D721Med (cell line): ENCODE results near the gene RCHY1.

Experiments
- DNase-seq: peaks from one replicate; pipeline ENCODE4 v3.0.0; 2011; ENCODE audit warnings: low spot score; ENCODE audit not compliant: insufficient read length
- FAIRE-seq: peaks from 2 replicates; lab custom pipeline; 2011; peaks lifted over from hg19 to GRCh38; lab: Jason Lieb, UNC
- CTCF ChIP-seq: IDR thresholded peaks from 2 replicates; pipeline ENCODE4 v1.5.1; 2012; ENCODE audit warnings: mild to moderate bottlenecking, control low read depth; ENCODE audit not compliant: insufficient read depth; ENCODE audit errors: missing control alignments

Gene RCHY1

GRCh38 chr4:75514131-75514948 lies at the start of gene RCHY1, which contains the start of gene THAP6:
RCHY1 (minus strand) TSS chr4:75514403; CDS start chr4:75514286, 117 bp downstream.
THAP6 (plus strand) TSS chr4:75514473; CDS start chr4:75515453, 980 bp downstream.
- TF ChIP-seq CTCF: no peak
- FAIRE-seq (no peak), DNase-seq (peak; percentile 35)

- no peak for FAIRE-seq
- no peak for TF ChIP-seq CTCF
- no peak for DNase-seq
These were observed 47.6 kb upstream of the RCHY1 start for GRCh38 chr4:75561789-75562188.

DNA sequence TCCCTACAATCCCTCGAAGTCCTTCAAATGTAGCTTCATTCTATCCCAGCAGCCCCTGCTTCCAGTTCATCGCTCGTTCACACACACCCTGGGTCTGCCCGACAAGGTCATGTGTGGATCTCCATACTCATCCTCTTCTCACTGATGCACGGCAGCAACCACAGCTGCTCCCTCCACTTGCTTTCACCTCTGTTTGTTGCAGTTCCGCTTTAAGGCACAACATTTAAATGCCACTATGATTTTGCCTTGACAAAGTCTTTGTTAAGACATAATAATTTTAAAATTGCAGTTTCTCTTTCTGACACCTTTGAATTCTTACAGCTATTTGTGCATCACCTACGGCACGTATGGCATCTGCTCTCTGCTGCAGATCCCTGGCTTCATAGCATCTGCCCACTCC lies 43.5 kb upstream of the RCHY1 start:
- no peak for TF ChIP-seq CTCF
- peak; percentile 34 for DNase-seq
- no peak for FAIRE-seq

DNA sequence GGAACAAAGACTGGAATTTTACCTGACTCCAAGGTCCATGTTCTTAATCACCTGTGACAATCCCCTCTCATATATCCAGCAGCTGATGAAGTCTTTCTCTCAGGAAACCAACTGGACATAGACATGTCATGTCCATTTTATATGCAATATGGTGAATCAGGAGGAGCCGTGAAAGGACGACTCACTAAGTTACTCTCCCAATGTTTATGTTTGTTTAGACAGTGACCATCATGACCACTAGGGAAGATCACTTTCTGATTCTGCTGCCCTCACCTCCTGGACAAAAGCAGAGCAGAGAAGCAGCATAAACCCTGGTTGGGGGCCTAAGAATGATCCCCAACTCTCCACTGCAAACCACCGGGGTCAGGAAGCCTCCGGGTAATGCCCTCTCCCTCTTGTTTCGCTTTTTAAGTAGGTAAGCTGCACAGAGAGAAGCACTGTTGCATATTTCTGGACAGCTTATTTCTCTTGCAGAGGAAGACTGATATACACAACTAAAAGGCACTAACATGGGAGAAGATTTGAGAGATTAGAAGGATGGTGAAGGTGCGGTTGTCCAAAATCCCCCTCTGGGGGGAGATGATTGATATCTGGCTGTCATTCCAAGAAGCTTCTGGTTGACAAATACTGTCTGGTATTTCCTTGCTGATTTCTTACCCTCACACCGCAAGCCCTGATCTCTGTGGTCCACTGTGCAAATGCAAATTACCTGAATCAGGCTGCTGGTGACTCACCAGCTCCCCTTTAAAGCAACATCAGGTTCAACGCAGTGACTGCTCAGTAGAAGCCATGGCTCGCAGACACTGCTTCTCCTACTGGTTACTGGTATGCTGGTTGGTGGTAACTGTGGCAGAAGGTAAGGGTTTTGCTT lies 41.3 kb upstream of the RCHY1 start, which contains the start of gene ODAPH:
Gene ODAPH (plus strand): TSS at position 773 of the 871 bp plus-strand sequence. CDS start 17 bp downstream, at position 790.
- TF ChIP-seq CTCF: no peak
- no peak for FAIRE-seq
- no peak for DNase-seq

GRCh38 chr4:75552452-75552851 lies 38.2 kb upstream of the RCHY1 start:
- no peak for TF ChIP-seq CTCF

DNA sequence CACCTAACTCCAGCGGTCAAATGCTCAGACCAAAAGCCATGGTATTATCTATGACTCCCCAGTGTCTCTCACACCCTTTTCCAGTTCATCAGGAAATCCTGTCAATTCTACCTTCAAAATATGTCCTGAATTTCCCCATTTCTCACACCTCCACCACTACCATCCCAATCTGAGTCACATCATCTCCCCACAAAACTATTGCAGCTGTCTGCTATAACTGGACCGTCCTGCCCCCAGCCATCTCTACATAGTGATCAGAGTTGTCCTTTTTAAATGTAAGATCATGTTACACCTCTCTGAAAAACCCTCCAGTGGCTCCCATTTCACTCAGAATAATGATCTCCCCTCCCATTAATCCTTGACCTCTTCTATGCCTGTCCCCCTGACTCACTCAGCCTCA lies 34.8 kb upstream of the RCHY1 start:
- TF ChIP-seq CTCF: no peak
- DNase-seq (no peak), FAIRE-seq (no peak)

More at GRCh38 chr4:75552452-75552851, 38.2 kb upstream of the RCHY1 start:
- no peak for DNase-seq
- no peak for FAIRE-seq
